ENCODE measurements around the gene SASH3. TPM values are rescaled to one million over a fixed set of nuclear protein-coding genes. Genes with fewer than 3 reads are reported as not detected.

The SASH3 gene
- total RNA-seq, 1 donor from 2014 or later, result not detected

DNA sequence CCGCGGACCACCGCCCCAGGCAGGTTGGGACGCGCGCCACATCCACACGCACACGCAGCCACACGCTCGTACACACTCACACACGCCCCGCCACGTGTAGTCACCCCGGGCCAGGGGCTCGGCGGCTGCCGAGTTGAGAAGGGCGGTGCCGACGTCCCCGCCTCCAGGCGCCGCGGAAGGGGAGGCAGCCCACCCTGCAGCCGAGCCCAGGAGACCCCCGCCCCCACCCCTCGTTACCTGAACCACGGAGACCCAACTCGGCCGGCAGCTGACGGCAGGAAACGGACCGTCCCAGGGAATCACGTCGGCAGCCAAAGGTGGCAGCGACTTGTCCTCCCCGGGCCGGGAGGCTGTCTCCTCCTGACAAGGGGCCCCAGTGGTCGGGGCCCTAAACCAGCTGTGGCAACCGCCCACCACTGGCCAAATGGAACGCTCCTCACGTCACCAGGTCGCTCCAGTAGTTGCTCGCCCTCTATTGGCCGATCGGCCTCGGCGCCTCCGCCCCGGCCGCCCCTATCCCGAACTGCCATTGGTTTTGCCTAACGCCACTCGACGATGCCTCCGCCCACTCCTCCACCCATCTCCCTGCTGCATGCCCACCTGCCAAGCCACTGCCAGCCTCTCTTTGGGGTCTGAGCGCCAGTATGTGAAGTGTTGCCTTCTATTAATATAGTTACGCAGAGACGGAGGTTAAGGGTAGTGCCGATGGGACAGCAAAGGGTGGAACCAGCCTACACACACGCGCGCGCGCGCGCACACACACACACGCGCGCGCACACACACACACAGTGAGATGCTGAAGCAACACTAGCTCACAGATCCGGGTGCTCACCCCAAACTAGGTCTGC is 63.9 kb downstream of the SASH3 start, which contains the start of gene ZDHHC9:
Gene ZDHHC9 (minus strand): TSS at position 428 of the 848 bp plus-strand sequence. CDS start 1,941 bp downstream, outside the sequence.
- no peak for TF ChIP-seq CTCF (IDR thresholded peaks at IDR 0.05)
- H3K27me3 Mint-ChIP-seq (ENCODE audit: unreplicated experiment), result peaks cover 9% of the 10 kb centered on the region
- H3K36me3 Mint-ChIP-seq (ENCODE audit: unreplicated experiment), result no peaks in the 10 kb centered on the region
- peak; percentile 95 for DNase-seq (ENCODE audit: extremely low spot score, unreplicated experiment)
- H3K4me3 Mint-ChIP-seq (ENCODE audit: unreplicated experiment), result peak within 1 kb of the TSS; percentile 89
- peaks cover 18% of the 10 kb centered on the region for H3K4me1 Mint-ChIP-seq (ENCODE audit: unreplicated experiment)
- H3K27ac Mint-ChIP-seq (ENCODE audit: unreplicated experiment), result peak within 1 kb of the TSS; percentile 93
- no peaks in the 10 kb centered on the region for H3K9me3 Mint-ChIP-seq (ENCODE audit: unreplicated experiment)

Other genes with a start within 250 kb of the SASH3 start
- gene OCRL, start 239.7 kb upstream of the SASH3 start, total RNA-seq, result 49.8 and 52.8 TPM in 2 replicates
- gene APLN, start 125.0 kb upstream of the SASH3 start, total RNA-seq, result 0.38 and 0.39 TPM in 2 replicates
- 0.27 and 0.39 TPM in 2 replicates for gene XPNPEP2, start 41.0 kb upstream of the SASH3 start, total RNA-seq
- 29.3 and 32.2 TPM in 2 replicates for gene ZDHHC9, start 63.9 kb downstream of the SASH3 start, total RNA-seq
- gene UTP14A, start 126.2 kb downstream of the SASH3 start, total RNA-seq, result 20.7 and 20.8 TPM in 2 replicates
- 22.9 and 24.6 TPM in 2 replicates for gene BCORL1, start 202.7 kb downstream of the SASH3 start, total RNA-seq

Data from osteocyte (in vitro differentiated cells).